Measurements from ENCODE around the gene RAC3.
"Not testable (repeated sequence)": the region's sequence is repeated elsewhere in the genome, so short reads cannot be mapped to it uniquely, and the experiment has no call there.

RAC3 gene

DNA sequence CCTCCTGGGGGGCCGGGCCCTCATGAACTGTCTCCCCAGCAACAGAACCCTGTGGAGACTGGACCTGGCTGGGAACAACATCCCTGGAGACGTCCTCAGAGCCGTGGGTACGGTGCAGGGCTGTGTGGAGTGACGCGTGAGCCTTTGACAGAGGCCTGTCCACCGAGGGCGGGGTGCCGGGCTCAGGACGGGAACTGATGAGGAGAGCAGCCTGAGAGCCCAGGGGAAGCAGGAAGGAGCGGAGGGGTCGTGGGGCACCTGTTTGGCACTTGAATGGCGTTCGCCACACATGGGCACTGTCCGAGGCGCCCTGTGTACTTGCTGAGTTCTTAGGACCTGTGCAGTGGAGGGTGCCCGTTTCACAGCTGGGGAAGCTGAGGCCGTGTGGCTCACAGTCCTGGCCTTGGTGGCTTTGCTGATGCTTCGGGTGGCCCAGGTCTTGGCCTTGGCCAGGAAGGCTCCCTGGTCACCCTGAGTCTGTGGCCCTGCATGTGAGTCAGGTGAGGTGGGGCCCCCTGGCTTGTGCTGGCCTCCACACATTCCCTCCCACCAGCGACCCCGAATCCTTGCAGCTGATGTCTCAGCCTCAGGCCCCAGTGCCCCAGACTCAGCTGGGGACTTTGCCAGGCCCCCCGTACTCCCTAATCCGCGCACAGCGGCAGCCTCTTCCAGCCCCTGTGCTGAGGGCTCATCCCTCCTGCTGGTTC is 5.9 kb upstream of the RAC3 start:
- DNase-seq: no peak

- DNase-seq: no peak
Observed at GRCh38 chr17:82028246-82028645, 3.2 kb upstream of the RAC3 start.

DNA sequence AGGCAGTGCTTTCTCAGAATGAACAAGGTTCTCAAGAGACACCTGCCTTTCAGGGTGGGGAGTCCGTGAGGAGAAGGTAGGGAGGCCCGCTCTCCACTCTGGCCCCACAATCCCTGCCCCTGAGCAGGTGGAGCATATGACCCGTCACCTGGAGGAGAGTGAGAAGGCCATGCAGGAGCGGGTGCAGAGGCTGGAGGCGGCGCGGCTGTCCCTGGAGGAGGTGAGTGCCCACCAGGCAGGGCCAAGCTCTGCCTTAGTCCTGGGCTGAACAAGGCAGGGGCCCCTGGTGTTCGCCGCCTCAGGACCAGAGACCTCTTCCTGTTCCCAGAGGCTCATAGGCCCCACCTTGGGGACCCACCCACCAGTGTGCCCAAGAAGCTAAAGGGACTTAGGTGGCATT is 2.5 kb upstream of the RAC3 start:
- no peak for DNase-seq

GRCh38 chr17:82029391-82029790 is 2.1 kb upstream of the RAC3 start:
- DNase-seq: no peak

GRCh38 chr17:82029990-82030469 is 1.4 kb upstream of the RAC3 start:
- no peak for DNase-seq

DNA sequence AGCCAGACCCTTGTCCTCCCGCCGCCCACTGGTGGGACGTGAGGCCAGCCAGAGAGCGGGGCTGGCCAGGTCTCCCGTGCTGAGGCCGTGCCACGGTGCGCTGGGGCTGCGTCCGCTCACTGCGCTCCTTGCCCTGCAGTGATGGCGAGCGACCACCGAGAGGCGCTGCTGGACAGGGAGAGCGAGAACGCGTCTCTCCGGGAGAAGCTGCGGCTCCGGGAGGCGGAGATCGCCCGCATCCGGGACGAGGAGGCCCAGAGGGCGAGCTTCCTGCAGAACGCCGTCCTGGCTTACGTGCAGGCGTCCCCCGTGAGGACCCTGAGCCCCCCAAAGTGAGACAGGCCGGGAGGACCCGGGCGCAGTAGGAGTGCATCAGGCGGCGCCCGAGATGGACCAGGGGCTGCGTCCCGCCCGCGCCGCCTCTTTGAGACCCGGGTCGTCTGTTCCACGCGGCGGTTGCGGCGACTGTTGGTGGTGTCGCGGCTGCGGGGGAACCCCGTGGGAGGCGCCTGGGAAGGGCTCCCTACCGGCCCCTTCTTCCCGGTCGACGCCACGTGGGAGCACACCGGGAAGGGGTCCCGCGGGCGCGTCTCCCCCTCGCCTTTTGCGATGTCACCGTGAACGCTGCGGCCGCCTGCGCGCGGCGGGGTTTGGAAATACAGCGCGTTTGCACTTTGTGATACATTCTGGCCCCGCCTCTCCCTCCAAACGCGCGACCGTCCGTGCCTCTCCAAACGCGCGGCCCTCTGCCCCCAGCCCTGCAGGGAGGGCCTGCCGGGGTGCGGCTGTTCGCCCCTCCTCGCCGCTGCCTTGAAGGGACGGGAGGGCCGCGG is 792 bp upstream of the RAC3 start:
- peak; percentile 76 for DNase-seq

- no peak for DNase-seq
Observed at GRCh38 chr17:82031885-82032627, 578 bp downstream of the RAC3 start.

DNA sequence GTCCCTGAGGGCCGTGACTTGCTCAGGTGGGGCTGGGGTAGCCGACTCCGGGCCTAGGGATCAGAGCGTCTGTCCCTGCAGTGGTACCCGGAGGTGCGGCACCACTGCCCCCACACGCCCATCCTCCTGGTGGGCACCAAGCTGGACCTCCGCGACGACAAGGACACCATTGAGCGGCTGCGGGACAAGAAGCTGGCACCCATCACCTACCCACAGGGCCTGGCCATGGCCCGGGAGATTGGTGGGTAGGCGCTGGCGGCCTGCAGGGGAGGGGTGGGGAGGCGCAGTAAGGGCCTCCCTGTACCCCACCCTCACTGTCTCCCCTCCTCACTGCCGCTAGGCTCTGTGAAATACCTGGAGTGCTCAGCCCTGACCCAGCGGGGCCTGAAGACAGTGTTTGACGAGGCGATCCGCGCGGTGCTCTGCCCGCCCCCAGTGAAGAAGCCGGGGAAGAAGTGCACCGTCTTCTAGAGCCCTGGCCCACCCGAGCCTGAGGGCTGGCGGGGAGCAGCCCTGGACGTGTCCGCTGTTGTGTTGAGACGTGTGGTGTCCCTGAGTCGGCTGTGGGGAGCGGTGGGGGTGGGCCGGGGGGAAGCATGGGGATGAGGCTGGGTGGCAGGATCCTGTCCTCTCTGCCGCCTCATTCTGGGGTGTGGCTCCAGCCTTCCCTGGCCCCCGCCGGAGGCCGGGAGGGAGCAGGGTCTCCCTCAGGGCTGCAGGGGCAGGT is 2.0 kb downstream of the RAC3 start:
- DNase-seq: no peak

DNA sequence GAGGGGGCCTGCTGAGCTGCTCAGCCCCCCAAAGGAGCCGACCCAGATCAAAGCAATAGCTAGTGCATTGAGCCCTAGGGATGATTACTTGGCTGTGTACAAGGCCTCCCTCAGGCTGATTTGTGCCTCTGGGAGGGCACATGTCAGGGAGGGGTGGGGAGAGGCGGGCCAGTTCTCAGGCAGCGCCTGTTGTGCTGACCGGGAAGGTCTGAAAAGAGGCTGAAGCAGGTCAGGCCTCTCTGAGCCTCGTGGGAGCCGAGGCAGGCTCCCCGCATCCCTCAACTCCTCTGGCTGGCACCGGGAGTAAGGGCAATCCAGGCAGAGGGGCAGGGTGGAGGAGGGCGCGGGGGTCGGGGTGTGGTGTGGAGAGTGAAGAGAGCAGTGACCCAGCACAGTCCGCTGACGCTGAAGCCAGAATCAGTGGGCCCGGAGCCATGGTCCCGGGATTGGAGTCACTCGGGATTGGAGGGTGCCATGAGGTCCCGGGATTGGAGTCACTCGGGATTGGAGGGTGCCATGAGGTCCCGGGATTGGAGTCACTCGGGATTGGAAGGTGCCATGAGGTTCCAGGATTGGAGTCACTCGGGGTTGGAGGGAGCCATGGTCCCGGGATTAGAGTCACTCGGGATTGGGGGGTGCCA is 3.0 kb downstream of the RAC3 start:
- no peak for DNase-seq

DNA sequence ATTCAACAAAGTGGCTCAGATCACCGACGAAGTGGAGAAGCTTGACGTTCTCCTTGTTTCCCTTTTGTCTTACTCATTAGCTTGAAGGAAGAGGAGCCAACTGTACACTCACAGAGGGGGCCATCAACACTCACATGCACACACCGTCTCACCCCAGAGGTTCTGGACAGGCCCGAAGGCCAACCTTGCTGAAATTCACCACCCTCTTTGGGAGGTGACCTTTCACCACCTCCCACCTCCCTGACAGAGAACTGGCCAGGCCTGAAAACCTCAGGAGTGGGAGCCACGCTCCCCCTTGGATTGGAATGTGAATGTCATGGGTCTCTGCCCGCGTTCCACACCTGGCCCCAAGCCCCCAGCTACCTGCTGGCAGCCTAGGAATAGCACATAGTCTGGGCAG is 4.0 kb downstream of the RAC3 start:
- DNase-seq: no peak

DNA sequence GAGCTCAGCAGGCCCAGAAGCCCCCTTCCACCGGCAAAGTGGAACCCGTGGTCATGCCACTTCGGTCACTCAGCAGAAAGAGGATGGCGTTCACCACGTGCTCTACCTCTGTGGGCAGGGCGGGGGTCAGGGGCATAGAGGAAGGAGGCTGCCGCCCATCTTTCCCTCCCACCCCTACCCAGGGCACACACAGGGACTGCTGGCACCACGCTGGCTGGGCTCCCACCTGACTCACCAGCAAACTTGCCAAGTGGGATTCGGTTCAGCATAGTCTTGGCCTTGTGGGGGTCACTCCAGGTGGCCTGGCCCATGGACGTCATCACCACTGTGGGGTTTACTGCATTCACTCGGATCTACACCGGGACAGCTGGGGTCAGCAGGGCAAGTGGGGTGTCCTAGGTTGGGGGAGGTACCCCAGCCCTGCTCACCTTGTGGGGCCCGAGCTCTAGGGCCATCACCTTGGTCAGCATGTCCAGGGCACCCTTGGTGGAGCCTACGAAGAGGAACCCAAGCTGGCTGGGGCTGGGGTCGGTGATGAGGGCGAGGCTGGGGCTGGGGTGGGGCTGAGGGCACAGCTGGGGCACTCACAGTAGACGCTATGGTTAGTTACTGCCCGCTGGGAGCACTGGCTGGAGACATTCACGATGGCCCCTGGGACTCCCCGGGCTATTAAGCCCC is 4.6 kb downstream of the RAC3 start:
- no peak for DNase-seq

DNA sequence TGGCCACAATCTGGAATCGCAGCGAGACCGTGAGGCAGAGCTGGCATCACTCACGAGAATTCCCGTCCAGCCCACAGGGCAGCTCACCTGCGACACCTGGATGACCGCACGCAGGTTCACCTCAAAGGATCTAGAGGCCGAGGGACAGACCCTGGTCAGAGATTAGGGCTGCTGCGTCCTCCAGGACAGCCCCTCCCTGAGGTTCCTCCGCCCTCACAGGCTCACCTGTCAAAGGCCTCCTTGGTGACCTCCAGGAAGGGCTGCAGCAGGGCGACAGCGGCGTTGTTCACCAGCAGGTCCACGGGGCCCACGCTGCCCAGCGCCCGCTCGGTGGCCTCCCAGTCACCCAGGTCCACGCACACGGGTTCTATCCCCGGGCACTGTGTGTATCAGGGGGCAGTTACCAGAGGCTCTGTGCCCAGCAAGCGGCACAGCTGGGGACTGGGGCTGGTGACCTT is 5.2 kb downstream of the RAC3 start:
- no peak for DNase-seq

- DNase-seq: peak; percentile 96
Observed at GRCh38 chr17:82037092-82037888, 5.8 kb downstream of the RAC3 start, which contains the start of gene DCXR. DCXR (minus strand) TSS chr17:82037697; CDS start chr17:82037682, 15 bp downstream.

GRCh38 chr17:82037889-82038195 is 6.4 kb downstream of the RAC3 start:
- DNase-seq: no peak

- not testable (repeated sequence) for DNase-seq
Observed at GRCh38 chr17:82038796-82039409, 7.4 kb downstream of the RAC3 start.

DNA sequence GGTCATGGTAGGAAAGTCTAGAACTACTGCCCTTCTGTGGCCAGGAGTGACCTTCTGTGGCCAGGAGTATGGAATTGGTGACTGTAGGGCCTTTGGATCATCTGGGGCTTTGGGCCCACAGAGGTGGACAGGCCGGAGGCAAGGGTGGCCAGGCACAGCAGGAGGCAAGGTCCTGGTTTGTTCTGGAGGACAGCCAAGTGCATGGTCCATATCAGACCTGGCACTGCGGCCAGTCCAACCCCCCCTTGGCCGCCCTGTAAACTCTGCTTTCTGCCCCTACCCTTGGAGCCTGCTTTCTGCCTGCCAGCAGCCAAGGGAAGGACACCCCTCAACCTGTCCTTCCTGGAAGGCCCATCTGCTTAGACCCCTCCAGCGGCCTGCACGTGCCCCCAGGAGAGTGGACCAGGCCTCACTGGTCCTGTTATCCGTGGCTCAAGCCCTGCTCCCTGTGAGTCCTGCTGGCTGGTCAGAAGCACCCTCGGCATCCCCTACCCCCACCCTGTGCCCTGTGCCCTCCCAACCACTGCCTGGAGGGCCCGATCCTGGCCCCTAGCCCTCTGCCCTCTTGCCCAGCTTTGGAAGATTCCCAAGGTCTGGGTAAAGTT is 8.3 kb downstream of the RAC3 start:
- DNase-seq: no peak

DNA sequence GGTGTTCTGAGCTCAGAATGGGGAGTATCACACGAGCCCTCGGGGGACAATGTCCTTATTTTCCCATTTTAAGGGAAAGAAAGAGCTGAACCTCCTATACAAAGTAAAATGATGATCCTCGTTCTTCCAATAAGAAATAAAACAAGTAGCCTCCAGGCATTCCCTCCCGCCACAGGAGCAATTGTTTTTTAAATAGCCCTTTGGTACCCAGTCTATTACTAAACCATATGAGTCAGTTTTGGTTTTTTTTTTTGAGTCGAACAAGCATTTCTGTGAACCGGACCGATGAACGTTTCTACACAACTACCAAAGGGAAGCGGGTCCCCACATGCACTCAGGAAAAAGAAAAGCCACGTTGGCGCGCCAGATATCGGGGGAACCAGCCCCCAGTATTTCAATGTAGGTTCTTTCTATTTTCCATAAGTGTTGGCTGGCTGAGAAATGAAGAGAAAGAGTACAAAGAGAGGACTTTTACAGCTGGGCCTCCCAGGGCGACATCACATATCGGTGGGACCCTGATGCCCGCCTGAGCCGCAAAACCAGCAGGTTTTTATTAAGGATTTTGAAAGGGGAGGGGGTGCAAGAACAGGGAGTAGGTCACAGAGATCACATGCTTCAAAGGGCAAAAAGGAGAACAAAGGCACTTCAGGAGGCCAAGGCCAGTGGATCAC is 9.8 kb downstream of the RAC3 start:
- DNase-seq: peak; percentile 26

DNA sequence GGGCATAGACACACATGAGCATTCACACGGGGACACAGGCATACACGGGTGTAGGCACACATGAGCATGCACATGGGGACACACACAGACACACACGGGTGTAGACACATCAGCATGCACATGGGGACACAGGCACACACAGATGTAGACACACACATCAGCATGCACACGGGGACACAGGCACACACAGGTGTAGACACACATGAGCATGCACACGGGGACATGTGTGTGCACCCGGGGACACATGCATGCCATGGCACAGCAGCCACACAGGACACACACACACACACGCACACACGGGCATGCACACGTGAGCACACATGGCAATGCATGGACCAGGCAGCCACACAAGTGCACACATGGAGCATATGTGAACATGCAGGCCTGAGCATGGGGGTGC is 11.2 kb downstream of the RAC3 start:
- DNase-seq: no peak

DNA sequence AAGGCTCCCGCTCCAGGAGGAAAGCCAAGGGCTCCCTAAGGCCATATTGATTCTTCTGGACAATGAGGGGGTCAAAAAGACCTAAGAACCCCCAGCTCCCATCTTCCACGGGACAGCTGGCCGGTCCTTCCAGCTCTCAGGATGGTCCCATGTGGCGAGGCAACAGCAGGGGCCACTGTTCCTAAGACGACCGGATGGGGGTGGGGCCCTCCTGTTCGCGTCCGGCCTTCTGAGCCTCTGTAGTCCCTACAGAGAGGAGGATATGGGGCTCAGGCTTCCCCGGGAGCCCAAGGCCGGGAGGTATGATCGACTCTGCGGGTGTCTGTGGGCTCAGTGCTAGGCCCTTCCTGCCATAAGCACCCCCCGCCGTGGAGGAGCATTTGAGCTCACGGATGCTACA is 12.0 kb downstream of the RAC3 start:
- no peak for DNase-seq

All from fibroblast of skin of back (primary cell).